PC-3 (cell line): ENCODE results near the gene PSME2. TPM values are rescaled to one million over a fixed set of nuclear protein-coding genes. Genes with fewer than 3 reads are reported as not detected.

ENCODE experiments used
- ATAC-seq: fragments of 200-7000 bp; cut with Tn5 transposase; 2 replicates; pipeline ENCODE4 v1.9.1; 2020; ENCODE audit warnings: mild to moderate bottlenecking, moderate library complexity
- BruUV-seq: library from RNA; stranded (reverse); fragments of 400-500 nt; replicated peaks from 2 replicates; lab custom pipeline; 2021; lab: Mats Ljungman, UMichigan
- CTCF ChIA-PET: fragments of 300-600 bp; sonication (Branson Sonifier 250); formaldehyde crosslinking; loops from one replicate; lab custom pipeline; 2022; ENCODE audit warnings: antibody characterized with exemption; lab: Charles Lee
- POLR2A ChIA-PET: fragments of 300-600 bp; sonication (Branson Sonifier 250); formaldehyde crosslinking; loops from one replicate; lab custom pipeline; 2022; ENCODE audit warnings: antibody characterized with exemption; ENCODE audit not compliant: unreplicated experiment; lab: Charles Lee
- DNase-seq: peaks from one replicate; pipeline ENCODE4 v3.0.0-alpha.2; 2015
- H2AFZ ChIP-seq: fragments of 300-600 bp; sonication (generic); 2 replicates; pipeline ENCODE4 v1.6.0; 2016; ENCODE audit warnings: antibody characterized with exemption, low read length
- H3F3A ChIP-seq: fragments of 300-600 bp; sonication (generic); one replicate; pipeline ENCODE4 v1.6.0; 2017; ENCODE audit warnings: antibody characterized with exemption, low read length, control low read depth, mild to moderate bottlenecking; ENCODE audit not compliant: unreplicated experiment
- H3K27ac ChIP-seq: fragments of 300-600 bp; sonication (generic); 2 replicates; pipeline ENCODE4 v1.5.1; 2016; ENCODE audit warnings: mild to moderate bottlenecking, low read length
- H3K27me3 ChIP-seq: fragments of 300-600 bp; sonication (generic); 2 replicates; pipeline ENCODE4 v1.6.1; 2016; ENCODE audit warnings: low read length, mixed read lengths
- H3K36me3 ChIP-seq: fragments of 300-600 bp; sonication (generic); 2 replicates; pipeline ENCODE4 v1.6.1; 2016; ENCODE audit warnings: low read depth, mixed run types, low read length, mixed read lengths
- H3K4me1 ChIP-seq: fragments of 300-600 bp; sonication (generic); 2 replicates; pipeline ENCODE4 v1.5.1; 2016; ENCODE audit warnings: low read length; ENCODE audit not compliant: insufficient read depth
- H3K4me2 ChIP-seq: fragments of 300-600 bp; sonication (generic); 2 replicates; pipeline ENCODE4 v1.6.0; 2016; ENCODE audit warnings: low read length
- H3K4me3 ChIP-seq: fragments of 300-600 bp; sonication (generic); 2 replicates; pipeline ENCODE4 v1.5.1; 2016; ENCODE audit warnings: mild to moderate bottlenecking, low read length, mixed read lengths
- H3K79me2 ChIP-seq: fragments of 300-600 bp; sonication (generic); 2 replicates; pipeline ENCODE4 v1.6.1; 2017; ENCODE audit warnings: low read length, mixed read lengths
- H3K9ac ChIP-seq: fragments of 300-600 bp; sonication (generic); 2 replicates; pipeline ENCODE4 v1.6.0; 2016; ENCODE audit warnings: mild to moderate bottlenecking, low read length
- H3K9me2 ChIP-seq: fragments of 300-600 bp; sonication (generic); replicated peaks from 2 replicates; pipeline ENCODE4 v1.6.1; 2016; ENCODE audit warnings: mixed run types, low read length, mixed read lengths
- H3K9me3 ChIP-seq: fragments of 300-600 bp; sonication (generic); 2 replicates; pipeline ENCODE4 v1.6.1; 2016; ENCODE audit warnings: low read length, mixed read lengths
- H4K20me1 ChIP-seq: fragments of 300-600 bp; sonication (generic); 2 replicates; pipeline ENCODE4 v1.6.1; 2016; ENCODE audit warnings: low read length, mixed read lengths
- CTCF ChIP-seq: fragments of 300-600 bp; sonication (generic); conservative IDR thresholded peaks from 2 replicates; pipeline ENCODE4 v1.5.1; 2017; ENCODE audit warnings: antibody characterized with exemption, low read depth, mild to moderate bottlenecking, low read length
- EZH2 ChIP-seq: fragments of 300-600 bp; sonication (generic); IDR thresholded peaks from one replicate; pipeline ENCODE4 v1.6.1; 2017; ENCODE audit warnings: antibody characterized with exemption, mild to moderate bottlenecking, low read length; ENCODE audit not compliant: unreplicated experiment
- EZH2phosphoT487 ChIP-seq: fragments of 300-600 bp; sonication (generic); IDR thresholded peaks from 2 replicates; pipeline ENCODE4 v1.6.1; 2018; ENCODE audit warnings: mild to moderate bottlenecking, antibody characterized with exemption, low read length, borderline replicate concordance
- intact Hi-C: fragments of 100-400 bp; cut with micrococcal nuclease; formaldehyde crosslinking; loops from 2 replicates; pipeline ENCODE4 v1.9.0; 2023
- total RNA-seq: library from RNA; depleted of rRNA; stranded (reverse); fragments of >200 nt; gene quantifications from 2 replicates; pipeline ENCODE4 v1.2.3, GENCODE V29; 2014

PSME2 gene
- total RNA-seq, 1 experiment from 2014 or later: 297 TPM

GRCh38 chr14:24113379-24113800, 33.0 kb downstream of the PSME2 start:
- TF ChIP-seq EZH2 (no peak), CTCF (no peak), EZH2phosphoT487 (no peak)
- Histone ChIP-seq H2AFZ (peak overlapping the region; percentile 95), H3K27me3 (no peaks in the 10 kb centered on the region), H3K4me1 (peaks cover 21% of the 10 kb centered on the region), H3K4me3 (peak overlapping the region; percentile 96), H3K9me3 (no peaks in the 10 kb centered on the region), H3K27ac (peak overlapping the region; percentile 90), H4K20me1 (no peaks in the 10 kb centered on the region), H3K79me2 (peaks cover 18% of the 10 kb centered on the region), H3F3A (no peaks in the 10 kb centered on the region), H3K4me2 (peak overlapping the region; percentile 95), H3K9me2 (no peaks in the 10 kb centered on the region), H3K9ac (peak overlapping the region; percentile 86), H3K36me3 (peaks cover 5% of the 10 kb centered on the region; the same call in 1 of the 2 replicates)
- TSS peak; percentile 80 for BruUV-seq
- CTCF ChIA-PET: no interaction called here
- ATAC-seq: no peak
- no peak for DNase-seq
- intact Hi-C loops: no loop called here
- POLR2A ChIA-PET: interaction anchor here (1.4 kb wide), 1 partner anchor 19 kb away, joined by 4 read pairs; the partner anchor contains the start of gene PCK2

GRCh38 chr14:24110523-24110922, 35.9 kb downstream of the PSME2 start:
- no peak for ATAC-seq
- H3K4me1 ChIP-seq: peaks cover 12% of the 10 kb centered on the region
- no peak overlapping the region for H3K4me3 ChIP-seq
- H2AFZ ChIP-seq: no peak overlapping the region
- no peaks in the 10 kb centered on the region for H3K9me2 ChIP-seq
- TF ChIP-seq EZH2phosphoT487 (no peak), EZH2 (no peak), CTCF (no peak)
- CTCF ChIA-PET: no interaction called here
- H3K36me3 ChIP-seq: no peaks in the 10 kb centered on the region
- no peak overlapping the region for H3K9ac ChIP-seq
- H3K4me2 ChIP-seq: no peak overlapping the region
- H3K27ac ChIP-seq: no peak overlapping the region
- POLR2A ChIA-PET: interaction anchor here (0.6 kb wide), 1 partner anchor 16 kb away, joined by 5 read pairs; the partner anchor contains the start of gene PCK2
- no peaks in the 10 kb centered on the region for H3K9me3 ChIP-seq
- peaks cover 3% of the 10 kb centered on the region for H3K79me2 ChIP-seq
- BruUV-seq: no TSS peak
- no peaks in the 10 kb centered on the region for H3F3A ChIP-seq
- no peak for DNase-seq
- no peaks in the 10 kb centered on the region for H3K27me3 ChIP-seq
- intact Hi-C loops: no loop called here
- H4K20me1 ChIP-seq: no peaks in the 10 kb centered on the region

GRCh38 chr14:24110060-24110459, 36.4 kb downstream of the PSME2 start:
- intact Hi-C loops: no loop called here
- Histone ChIP-seq H2AFZ (no peak overlapping the region), H3K79me2 (no peaks in the 10 kb centered on the region), H4K20me1 (no peaks in the 10 kb centered on the region), H3K4me3 (no peak overlapping the region), H3K9me3 (no peaks in the 10 kb centered on the region), H3K36me3 (no peaks in the 10 kb centered on the region), H3K9me2 (no peaks in the 10 kb centered on the region), H3K27me3 (no peaks in the 10 kb centered on the region), H3K27ac (no peak overlapping the region), H3K9ac (no peak overlapping the region), H3K4me1 (peaks cover 12% of the 10 kb centered on the region), H3F3A (no peaks in the 10 kb centered on the region), H3K4me2 (no peak overlapping the region)
- no peak for DNase-seq
- TF ChIP-seq EZH2phosphoT487: no peak
- no peak for TF ChIP-seq CTCF
- no peak for TF ChIP-seq EZH2
- ATAC-seq: no peak
- POLR2A ChIA-PET: no interaction called here
- BruUV-seq: no TSS peak
- CTCF ChIA-PET: no interaction called here
